PC-9 (cell line): ENCODE data around the gene ABCB9. TPM values are rescaled to one million over a fixed set of nuclear protein-coding genes. Genes with fewer than 3 reads are reported as not detected.
"Not testable (repeated sequence)": the region's sequence is repeated elsewhere in the genome, so short reads cannot be mapped to it uniquely, and the experiment has no call there.

ENCODE experiments used
- BruUV-seq: library from RNA; stranded (reverse); fragments of 400-500 nt; replicated peaks from 2 replicates; lab custom pipeline; 2021; lab: Mats Ljungman, UMichigan
- CTCF ChIA-PET: fragments of 300-600 bp; sonication (Branson Sonifier 250); formaldehyde crosslinking; loops from one replicate; lab custom pipeline; 2022; ENCODE audit warnings: antibody characterized with exemption; lab: Charles Lee
- POLR2A ChIA-PET: fragments of 300-600 bp; sonication (Branson Sonifier 250); formaldehyde crosslinking; loops from one replicate; lab custom pipeline; 2022; ENCODE audit warnings: antibody characterized with exemption; ENCODE audit not compliant: unreplicated experiment; lab: Charles Lee
- DNase-seq, 2 experiments: peaks; one replicate each; pipeline versions ENCODE4 v3.0.0 to v3.0.0-alpha.2; 2015 to 2022; ENCODE audit warnings: mixed read lengths in 1 of 2
- H2AFZ ChIP-seq: fragments of 200-600 bp; sonication (generic); 2 replicates; pipeline ENCODE4 v1.8.1; 2017; ENCODE audit warnings: antibody characterized with exemption
- H3F3A ChIP-seq: fragments of 200-600 bp; sonication (generic); 2 replicates; pipeline ENCODE4 v1.8.1; 2017; ENCODE audit warnings: antibody characterized with exemption, mild to moderate bottlenecking, low read depth; ENCODE audit not compliant: insufficient read depth
- H3K27ac ChIP-seq: fragments of 200-600 bp; sonication (generic); 2 replicates; pipeline ENCODE4 v1.6.1; 2016; ENCODE audit warnings: mixed run types
- H3K27me3 ChIP-seq: fragments of 200-600 bp; sonication (generic); 2 replicates; pipeline ENCODE4 v1.6.1; 2016; ENCODE audit warnings: low read depth, mixed run types; ENCODE audit not compliant: insufficient read depth
- H3K36me3 ChIP-seq: fragments of 200-600 bp; sonication (generic); 2 replicates; pipeline ENCODE4 v1.6.1; 2016; ENCODE audit warnings: low read depth, mixed run types
- H3K4me1 ChIP-seq: fragments of 200-600 bp; sonication (generic); replicated peaks from 2 replicates; pipeline ENCODE4 v1.6.1; 2016; ENCODE audit warnings: mixed run types; ENCODE audit not compliant: insufficient read depth
- H3K4me2 ChIP-seq: fragments of 200-600 bp; sonication (generic); 2 replicates; pipeline ENCODE4 v1.6.1; 2017; ENCODE audit warnings: mixed run types
- H3K4me3 ChIP-seq: fragments of 200-600 bp; sonication (generic); 2 replicates; pipeline ENCODE4 v1.6.1; 2016; ENCODE audit warnings: mixed run types
- H3K79me2 ChIP-seq: fragments of 200-600 bp; sonication (generic); 2 replicates; pipeline ENCODE4 v1.6.1; 2017; ENCODE audit warnings: low read depth, mixed run types
- H3K9me2 ChIP-seq: fragments of 200-600 bp; sonication (generic); 2 replicates; pipeline ENCODE4 v1.8.1; 2017; ENCODE audit warnings: mild to moderate bottlenecking; ENCODE audit not compliant: insufficient read depth
- H3K9me3 ChIP-seq: fragments of 200-600 bp; sonication (generic); 2 replicates; pipeline ENCODE4 v1.8.1; 2016; ENCODE audit warnings: low read depth; ENCODE audit not compliant: insufficient read depth
- H4K20me1 ChIP-seq: fragments of 200-600 bp; sonication (generic); 2 replicates; pipeline ENCODE4 v1.8.1; 2017; ENCODE audit not compliant: insufficient read depth
- EZH2 ChIP-seq: fragments of 200-600 bp; sonication (generic); IDR thresholded peaks from 2 replicates; pipeline ENCODE4 v1.8.0; 2017; ENCODE audit warnings: antibody characterized with exemption, low read depth
- intact Hi-C: fragments of 100-400 bp; cut with micrococcal nuclease; formaldehyde crosslinking; loops from one replicate; pipeline ENCODE4 v1.10.0; 2022; ENCODE audit not compliant: unreplicated experiment
- total RNA-seq: library from RNA; stranded (reverse); gene quantifications from 2 replicates; pipeline ENCODE4 v1.2.3, GENCODE V29; 2021
- TF ChIP-seq, protein P1 (sequence below): fragments of 200-600 bp; sonication (generic); conservative IDR thresholded peaks from 2 replicates; pipeline ENCODE4 v1.6.1; 2017; ENCODE audit warnings: mixed run types, antibody characterized with exemption, mild to moderate bottlenecking, moderate library complexity

The ABCB9 gene
- total RNA-seq, 1 experiment from 2014 or later: 13.0 TPM

DNA sequence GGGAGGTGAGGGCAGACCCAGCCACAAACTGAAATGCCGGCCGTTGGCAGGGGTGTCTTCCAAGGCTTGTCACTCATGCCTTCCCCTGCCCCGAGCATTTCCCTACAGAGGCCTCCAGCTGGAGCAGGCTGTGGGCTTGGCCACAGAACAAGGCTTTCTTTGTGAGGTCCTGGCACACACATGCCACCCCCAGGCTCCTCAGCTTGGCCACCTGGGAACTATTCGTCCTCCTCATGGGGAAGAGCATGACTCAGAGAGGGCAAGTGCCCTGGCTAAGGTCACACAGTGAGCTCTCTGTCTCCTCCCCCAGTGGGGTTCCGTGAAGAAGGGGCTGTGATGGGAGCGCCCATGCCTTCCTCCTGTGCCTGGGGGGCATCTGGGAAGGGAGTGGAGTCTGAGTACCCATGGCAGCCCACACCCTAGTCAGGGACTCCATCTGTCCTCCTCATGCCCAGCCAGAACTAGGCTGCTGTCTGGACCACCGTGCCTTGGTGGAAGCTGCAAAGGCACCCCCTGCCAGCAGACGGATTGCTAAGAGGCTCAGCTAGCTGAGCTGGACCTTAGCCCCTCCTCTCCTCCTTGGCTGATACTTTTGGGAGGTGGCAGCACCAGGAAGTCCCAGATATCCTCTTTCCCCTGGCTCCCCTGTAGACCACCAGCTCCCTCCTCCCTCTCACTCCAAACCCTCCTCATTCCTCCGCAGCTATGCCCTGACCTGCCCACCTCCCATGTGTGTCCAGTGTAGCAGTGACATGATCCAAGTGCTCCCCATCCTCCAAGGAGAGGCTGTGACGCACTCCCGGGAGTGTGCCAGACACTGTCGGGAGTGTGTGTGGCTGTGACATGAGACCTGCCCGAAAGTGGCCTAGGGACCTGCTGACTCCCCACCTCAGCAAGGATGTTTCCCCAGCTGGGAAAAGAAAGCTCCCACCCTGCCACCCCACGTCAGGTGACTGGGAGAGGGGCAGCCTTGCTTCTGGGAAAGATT lies 21.4 kb downstream of the ABCB9 start:
- ChIA-PET POLR2A (interaction anchor here (0.6 to 0.7 kb wide), 5 partner anchors 21 to 304 kb away, joined by 3 to 6 read pairs (median 5); partner anchors contain the start of gene ABCB9), CTCF (interaction anchor here (0.5 to 0.6 kb wide), 3 partner anchors 28 to 171 kb away, joined by 3 read pairs; no protein-coding TSS in a partner anchor)
- Histone ChIP-seq H3K27ac (peak overlapping the region; percentile 10; the same call in 1 of the 2 replicates), H3K9me3 (no peaks in the 10 kb centered on the region), H3F3A (peaks cover 23% of the 10 kb centered on the region; the same call in 1 of the 2 replicates), H3K79me2 (no peaks in the 10 kb centered on the region), H3K4me3 (no peak overlapping the region), H3K4me2 (peak overlapping the region; percentile 24), H3K9me2 (no peaks in the 10 kb centered on the region), H3K4me1 (peaks cover 60% of the 10 kb centered on the region), H3K36me3 (no peaks in the 10 kb centered on the region), H3K27me3 (no peaks in the 10 kb centered on the region), H4K20me1 (no peaks in the 10 kb centered on the region), H2AFZ (no peak overlapping the region)
- BruUV-seq: no TSS peak
- intact Hi-C loops: loop anchor here (1.0 kb wide), 2 partner anchors 28 to 57 kb away; no protein-coding TSS in a partner anchor
- DNase-seq: peak; percentile 68 to 91
- TF ChIP-seq, protein P1, sequence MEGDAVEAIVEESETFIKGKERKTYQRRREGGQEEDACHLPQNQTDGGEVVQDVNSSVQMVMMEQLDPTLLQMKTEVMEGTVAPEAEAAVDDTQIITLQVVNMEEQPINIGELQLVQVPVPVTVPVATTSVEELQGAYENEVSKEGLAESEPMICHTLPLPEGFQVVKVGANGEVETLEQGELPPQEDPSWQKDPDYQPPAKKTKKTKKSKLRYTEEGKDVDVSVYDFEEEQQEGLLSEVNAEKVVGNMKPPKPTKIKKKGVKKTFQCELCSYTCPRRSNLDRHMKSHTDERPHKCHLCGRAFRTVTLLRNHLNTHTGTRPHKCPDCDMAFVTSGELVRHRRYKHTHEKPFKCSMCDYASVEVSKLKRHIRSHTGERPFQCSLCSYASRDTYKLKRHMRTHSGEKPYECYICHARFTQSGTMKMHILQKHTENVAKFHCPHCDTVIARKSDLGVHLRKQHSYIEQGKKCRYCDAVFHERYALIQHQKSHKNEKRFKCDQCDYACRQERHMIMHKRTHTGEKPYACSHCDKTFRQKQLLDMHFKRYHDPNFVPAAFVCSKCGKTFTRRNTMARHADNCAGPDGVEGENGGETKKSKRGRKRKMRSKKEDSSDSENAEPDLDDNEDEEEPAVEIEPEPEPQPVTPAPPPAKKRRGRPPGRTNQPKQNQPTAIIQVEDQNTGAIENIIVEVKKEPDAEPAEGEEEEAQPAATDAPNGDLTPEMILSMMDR: no peak

DNA sequence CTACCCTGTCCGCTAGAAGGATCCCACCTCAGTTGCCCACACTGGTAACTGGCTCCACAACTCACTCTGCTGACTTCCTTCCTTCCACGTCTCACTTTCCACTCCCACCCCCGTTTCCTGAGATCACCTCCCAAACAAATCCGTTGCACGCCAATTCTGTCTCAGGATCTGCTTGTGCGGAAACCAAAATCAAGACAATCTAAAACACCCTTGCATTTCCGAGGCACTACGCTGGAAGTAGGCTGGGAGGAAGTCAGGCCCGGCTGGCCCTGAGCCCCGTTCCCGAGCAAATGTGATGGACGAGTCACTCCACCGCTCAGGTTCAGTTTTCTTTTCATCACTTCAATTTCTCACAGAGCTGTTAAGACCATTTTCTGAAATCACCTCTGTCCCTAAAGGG lies 23.1 kb downstream of the ABCB9 start:
- Histone ChIP-seq H3K4me1 (peaks cover 60% of the 10 kb centered on the region), H3K9me3 (no peaks in the 10 kb centered on the region), H3K27me3 (no peaks in the 10 kb centered on the region), H3K36me3 (no peaks in the 10 kb centered on the region), H3K27ac (no peak overlapping the region), H2AFZ (no peak overlapping the region), H3K9me2 (no peaks in the 10 kb centered on the region), H4K20me1 (no peaks in the 10 kb centered on the region), H3K4me3 (no peak overlapping the region), H3F3A (peaks cover 23% of the 10 kb centered on the region; the same call in 1 of the 2 replicates), H3K4me2 (no peak overlapping the region), H3K79me2 (no peaks in the 10 kb centered on the region)
- no peak for TF ChIP-seq EZH2
- TF ChIP-seq, protein P1: no peak
- BruUV-seq: no TSS peak
- no peak for DNase-seq
- intact Hi-C loops: no loop called here
- CTCF ChIA-PET: no interaction called here
- POLR2A ChIA-PET: no interaction called here

DNA sequence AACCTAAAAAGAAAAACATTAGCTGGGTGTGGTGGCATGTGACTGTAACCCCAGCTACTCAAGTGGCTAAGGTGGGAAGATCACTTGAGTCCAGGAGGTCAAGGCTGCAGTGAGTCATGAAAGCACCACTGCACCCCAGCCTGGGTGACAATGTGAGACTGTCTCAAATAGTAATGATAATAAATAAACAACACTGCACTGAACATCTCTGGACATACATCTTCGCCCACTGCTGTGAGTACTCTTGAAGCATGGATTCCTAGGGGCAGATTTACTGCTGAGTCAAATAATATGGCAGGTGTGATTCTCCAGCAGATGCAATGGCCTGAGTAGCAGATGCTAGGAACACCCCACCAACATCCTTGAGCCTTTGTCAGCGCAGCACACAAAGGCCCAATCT lies 23.6 kb downstream of the ABCB9 start:
- TF ChIP-seq, protein P1: no peak
- no peak for TF ChIP-seq EZH2
- ChIA-PET CTCF (interaction anchor here (0.6 kb wide), 2 partner anchors 44 to 295 kb away, joined by 3 read pairs; no protein-coding TSS in a partner anchor), POLR2A (interaction anchor here (0.6 kb wide), 2 partner anchors 415 to 984 kb away, joined by 4 to 19 read pairs; no protein-coding TSS in a partner anchor)
- Histone ChIP-seq H3K27me3 (no peaks in the 10 kb centered on the region), H3K27ac (no peak overlapping the region), H3K36me3 (no peaks in the 10 kb centered on the region), H3F3A (peaks cover 23% of the 10 kb centered on the region; the same call in 1 of the 2 replicates), H3K4me1 (peaks cover 57% of the 10 kb centered on the region), H3K79me2 (no peaks in the 10 kb centered on the region), H4K20me1 (no peaks in the 10 kb centered on the region), H3K9me3 (no peaks in the 10 kb centered on the region), H2AFZ (no peak overlapping the region), H3K4me3 (no peak overlapping the region), H3K4me2 (0 out of 2 replicates have a peak overlapping the region, but pooled peaks have one; percentile 3), H3K9me2 (no peaks in the 10 kb centered on the region)
- no TSS peak for BruUV-seq
- peak; percentile 45 to 77 for DNase-seq
- intact Hi-C loops: no loop called here

DNA sequence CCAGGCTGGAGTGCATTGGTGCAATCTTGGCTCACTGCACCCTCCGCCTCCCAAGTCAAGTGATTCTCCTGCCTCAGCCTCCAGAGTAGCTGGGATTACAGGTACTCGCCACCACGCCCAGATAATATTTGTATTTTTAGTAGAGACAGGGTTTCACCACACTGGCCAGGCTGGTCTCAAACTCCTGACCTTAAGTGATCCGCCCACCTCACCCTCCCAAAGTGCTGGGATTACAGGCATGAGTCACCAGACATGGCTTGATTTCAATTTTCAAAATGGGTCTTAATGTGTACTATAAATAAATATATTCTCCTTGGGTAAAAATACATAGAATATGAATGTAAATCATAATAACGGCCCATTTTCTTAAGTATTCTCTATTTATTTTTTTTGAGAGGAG lies 24.9 kb downstream of the ABCB9 start:
- Histone ChIP-seq H3K27ac (0 out of 2 replicates have a peak overlapping the region, but pooled peaks have one; percentile 32), H3K4me1 (peaks cover 44% of the 10 kb centered on the region), H3F3A (peaks cover 20% of the 10 kb centered on the region; the same call in 1 of the 2 replicates)
- BruUV-seq, H3K79me2 ChIP-seq, H3K4me2 ChIP-seq, CTCF ChIA-PET, H3K27me3 ChIP-seq, H3K36me3 ChIP-seq, H2AFZ ChIP-seq, H4K20me1 ChIP-seq, intact Hi-C loops, POLR2A ChIA-PET, H3K4me3 ChIP-seq, H3K9me3 ChIP-seq, H3K9me2 ChIP-seq: not testable (repeated sequence)
- peak in 1 of 2 experiments; percentile 44 for DNase-seq
